HG03135 (cell line): Measurements from ENCODE around the gene ABHD14A.
A peak's percentile ranks its signal among the peaks of the same experiment; 100 is the strongest.

Experiments
- ATAC-seq: cut with Tn5 transposase; IDR thresholded peaks from one replicate; pipeline ENCODE4 v1.9.1; 2021; ENCODE audit warnings: mild to moderate bottlenecking, moderate library complexity; ENCODE audit not compliant: unreplicated experiment

ABHD14A gene

GRCh38 chr3:51940648-51941462, 34.0 kb upstream of the ABHD14A start:
- ATAC-seq: no peak

- ATAC-seq: no peak
These were observed 33.4 kb upstream of the ABHD14A start for GRCh38 chr3:51941463-51941797.

GRCh38 chr3:51941798-51942602, 32.9 kb upstream of the ABHD14A start, which contains the start of the genes PARP3 and RRP9:
Gene PARP3 (plus strand): TSS chr3:51942363. CDS start chr3:51943356, 993 bp downstream.
Gene RRP9 (minus strand): TSS chr3:51941904. CDS start chr3:51941867, 37 bp downstream.
- peak; percentile 88 for ATAC-seq

GRCh38 chr3:51942603-51943450, 32.0 kb upstream of the ABHD14A start:
- no peak for ATAC-seq

GRCh38 chr3:51943451-51944391, 31.1 kb upstream of the ABHD14A start:
- no peak for ATAC-seq

- ATAC-seq: no peak
These were observed 30.3 kb upstream of the ABHD14A start for GRCh38 chr3:51944451-51945021.

GRCh38 chr3:51945031-51945840, 29.6 kb upstream of the ABHD14A start:
- no peak for ATAC-seq

- no peak for ATAC-seq
These were observed 28.7 kb upstream of the ABHD14A start for GRCh38 chr3:51945926-51946705.

- ATAC-seq: no peak
These were observed 28.1 kb upstream of the ABHD14A start for GRCh38 chr3:51946796-51947195.

GRCh38 chr3:51947215-51947900, 27.5 kb upstream of the ABHD14A start:
- ATAC-seq: no peak

GRCh38 chr3:51948016-51948580, 26.8 kb upstream of the ABHD14A start:
- no peak for ATAC-seq

GRCh38 chr3:51949121-51949520, 25.7 kb upstream of the ABHD14A start:
- ATAC-seq: no peak

- no peak for ATAC-seq
These were observed 24.0 kb upstream of the ABHD14A start for GRCh38 chr3:51950899-51951298.

GRCh38 chr3:51953445-51953844, 21.4 kb upstream of the ABHD14A start:
- ATAC-seq: no peak

- no peak for ATAC-seq
These were observed 20.8 kb upstream of the ABHD14A start for GRCh38 chr3:51954105-51954504.

- ATAC-seq: no peak
These were observed 20.2 kb upstream of the ABHD14A start for GRCh38 chr3:51954713-51955112.
